COR-L47 (cell line): Measurements from ENCODE around the gene GRK2.
A peak's percentile ranks its signal among the peaks of the same experiment; 100 is the strongest.
"Not testable (repeated sequence)": the region's sequence is repeated elsewhere in the genome, so short reads cannot be mapped to it uniquely, and the experiment has no call there.

ENCODE experiments used
- DNase-seq: peaks from one replicate; lab custom pipeline; 2025; lab: John Stamatoyannopoulos, UW

Gene GRK2

DNA sequence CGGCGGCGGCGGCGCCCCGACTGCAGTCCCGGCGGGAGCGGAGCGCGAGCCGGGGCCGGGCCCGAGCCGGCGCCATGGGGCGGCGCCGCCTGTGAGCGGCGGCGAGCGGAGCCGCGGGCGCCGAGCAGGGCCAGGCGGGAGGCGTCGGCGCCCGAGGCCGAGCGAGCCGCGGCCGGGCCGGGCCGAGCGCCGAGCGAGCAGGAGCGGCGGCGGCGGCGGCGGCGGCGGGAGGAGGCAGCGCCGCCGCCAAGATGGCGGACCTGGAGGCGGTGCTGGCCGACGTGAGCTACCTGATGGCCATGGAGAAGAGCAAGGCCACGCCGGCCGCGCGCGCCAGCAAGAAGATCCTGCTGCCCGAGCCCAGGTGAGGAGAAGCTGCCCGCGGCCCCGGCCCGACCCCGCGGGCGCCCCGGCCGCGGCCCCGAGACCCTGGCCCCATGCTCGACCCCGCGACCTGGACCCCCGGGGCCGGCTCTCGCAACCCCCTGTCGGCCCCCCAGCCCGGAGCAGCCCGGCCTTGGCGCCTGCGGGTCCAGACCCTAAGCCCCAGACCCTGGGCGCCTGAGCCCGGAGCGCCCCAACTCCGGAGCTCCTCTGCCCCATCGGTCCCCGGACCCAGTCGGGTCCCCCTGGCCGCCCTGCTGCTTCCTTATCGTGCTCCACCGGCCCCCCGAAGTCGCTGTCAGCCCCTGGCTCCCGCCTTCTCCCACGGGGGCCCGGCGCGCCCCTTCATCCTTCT, at the start of gene GRK2:
GRK2 (plus strand) TSS at position 25 of the 739 bp plus-strand sequence; CDS start at position 252, 227 bp downstream.
- DNase-seq: no peak

DNA sequence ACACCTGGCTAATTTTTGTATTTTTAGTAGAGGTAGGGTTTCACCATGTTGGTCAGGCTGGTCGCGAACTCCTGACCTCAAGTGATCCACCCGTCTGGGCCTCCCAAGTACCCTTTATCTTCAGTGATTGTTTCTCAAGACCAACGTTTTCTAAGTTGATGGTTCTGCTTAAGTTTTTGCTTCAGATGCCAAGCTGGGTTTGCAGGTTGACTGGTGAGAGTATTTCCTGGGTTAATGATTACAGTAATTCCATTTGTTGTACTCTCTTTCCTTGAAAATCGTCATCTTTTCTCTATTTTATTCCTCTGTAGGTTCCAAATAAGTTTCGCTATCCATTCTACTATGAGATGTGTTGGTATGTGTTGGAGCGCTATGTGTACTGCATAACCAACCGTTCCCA, 38.5 kb upstream of the GRK2 start:
- no peak for DNase-seq

DNA sequence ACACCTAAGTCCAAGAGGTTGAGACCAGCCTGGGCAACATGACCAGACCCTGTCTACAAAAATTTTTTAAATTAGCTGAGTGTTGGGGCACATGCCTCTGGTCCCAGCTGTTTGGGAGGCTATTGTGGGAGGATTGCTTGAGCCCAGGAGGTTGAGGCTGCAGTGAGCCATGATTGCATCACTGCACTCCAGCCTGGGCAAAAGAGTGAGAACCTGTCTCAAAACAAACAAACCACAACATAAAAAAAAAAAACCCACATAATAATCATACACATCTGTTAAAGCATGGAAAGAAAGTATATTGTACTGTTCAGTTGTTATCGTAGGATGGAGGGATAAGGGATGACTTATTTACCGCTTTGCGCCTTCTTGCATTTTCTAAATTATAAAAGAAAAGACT, 35.9 kb upstream of the GRK2 start:
- DNase-seq: no peak

DNA sequence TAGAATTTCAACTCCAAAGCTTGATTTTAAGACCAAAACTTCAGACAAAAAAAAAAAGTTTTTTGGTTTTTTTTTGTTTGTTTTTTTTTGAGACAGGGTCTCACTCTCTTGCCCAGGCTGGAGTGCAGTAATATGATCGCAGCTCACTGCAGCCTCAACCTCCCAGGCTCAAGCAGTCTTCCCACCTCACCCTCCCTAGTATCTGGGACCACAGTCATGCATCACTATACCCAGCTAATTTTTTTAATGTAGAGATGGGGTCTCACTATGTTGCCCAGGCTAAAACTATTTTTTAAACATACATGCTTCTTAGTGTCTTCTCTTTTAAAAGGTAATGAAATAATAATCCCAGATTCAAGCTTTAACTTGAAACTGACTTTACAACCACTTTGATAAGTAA, 35.4 kb upstream of the GRK2 start:
- no peak for DNase-seq

DNA sequence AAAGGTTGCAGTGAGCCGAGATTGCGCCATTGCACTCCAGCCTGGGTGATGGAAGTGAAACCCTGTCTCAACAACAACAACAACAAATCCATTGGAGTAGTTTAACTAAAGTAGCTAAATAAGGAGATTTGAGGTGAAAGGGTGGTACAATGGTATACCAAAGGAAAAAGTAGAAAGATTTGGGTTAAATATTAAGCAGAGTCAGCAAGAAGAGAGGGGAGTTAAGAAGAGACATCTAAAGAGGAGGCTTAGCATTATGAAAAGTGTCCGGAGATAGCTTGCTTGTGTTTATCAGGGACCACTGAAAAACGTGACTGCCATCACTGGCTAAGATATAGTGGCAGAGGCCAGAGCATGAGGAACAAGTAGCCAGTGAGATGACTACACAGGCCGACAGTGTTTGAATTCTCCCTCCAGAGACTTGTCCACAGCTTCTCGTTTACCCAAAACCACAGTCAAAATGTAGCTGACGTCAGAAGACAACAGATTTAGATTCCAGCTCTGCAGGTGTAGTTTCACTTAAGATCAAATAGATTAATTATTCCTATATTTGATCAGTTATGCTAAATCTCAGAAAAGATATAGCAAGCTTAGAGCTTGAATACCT, 32.6 kb upstream of the GRK2 start:
- no peak for DNase-seq

DNA sequence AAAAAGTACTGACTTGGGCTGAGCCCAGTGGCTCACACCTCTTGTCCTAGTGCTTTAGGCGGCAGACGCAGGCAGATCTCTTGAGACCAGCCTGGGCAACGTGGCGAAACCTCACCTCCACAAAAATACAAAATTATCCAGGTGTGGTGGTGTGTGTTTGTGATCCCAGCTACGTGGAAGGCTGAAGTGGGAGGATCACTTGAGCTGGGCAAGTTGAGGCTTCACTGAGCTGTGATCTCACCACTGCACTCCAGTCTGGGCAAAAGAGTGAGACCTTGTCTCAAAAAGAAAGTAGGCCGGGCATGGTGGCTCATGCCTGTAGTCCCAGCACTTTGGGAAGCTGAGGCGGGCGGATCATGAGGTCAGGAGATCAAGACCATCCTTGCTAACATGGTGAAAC, 31.7 kb upstream of the GRK2 start:
- not testable (repeated sequence) for DNase-seq

DNA sequence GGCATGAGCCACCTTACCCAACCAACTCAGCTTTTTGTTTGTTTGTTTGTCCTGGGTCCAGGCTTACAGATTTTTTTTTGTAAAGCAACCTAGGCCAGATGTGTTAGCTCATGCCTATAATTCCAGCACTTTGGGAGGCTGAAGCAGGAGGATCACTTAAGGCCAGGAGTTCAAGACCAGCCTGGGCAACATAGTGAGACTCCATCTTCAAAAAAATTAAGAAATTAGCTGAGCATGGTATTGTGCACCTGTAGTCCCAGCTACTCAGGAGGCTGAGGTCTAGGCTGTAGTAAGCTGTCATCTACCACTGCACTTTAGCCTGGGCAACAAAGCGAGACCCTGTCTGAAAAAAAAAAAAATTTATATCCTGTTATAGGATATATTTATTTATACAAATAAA, 28.7 kb upstream of the GRK2 start:
- DNase-seq: no peak

DNA sequence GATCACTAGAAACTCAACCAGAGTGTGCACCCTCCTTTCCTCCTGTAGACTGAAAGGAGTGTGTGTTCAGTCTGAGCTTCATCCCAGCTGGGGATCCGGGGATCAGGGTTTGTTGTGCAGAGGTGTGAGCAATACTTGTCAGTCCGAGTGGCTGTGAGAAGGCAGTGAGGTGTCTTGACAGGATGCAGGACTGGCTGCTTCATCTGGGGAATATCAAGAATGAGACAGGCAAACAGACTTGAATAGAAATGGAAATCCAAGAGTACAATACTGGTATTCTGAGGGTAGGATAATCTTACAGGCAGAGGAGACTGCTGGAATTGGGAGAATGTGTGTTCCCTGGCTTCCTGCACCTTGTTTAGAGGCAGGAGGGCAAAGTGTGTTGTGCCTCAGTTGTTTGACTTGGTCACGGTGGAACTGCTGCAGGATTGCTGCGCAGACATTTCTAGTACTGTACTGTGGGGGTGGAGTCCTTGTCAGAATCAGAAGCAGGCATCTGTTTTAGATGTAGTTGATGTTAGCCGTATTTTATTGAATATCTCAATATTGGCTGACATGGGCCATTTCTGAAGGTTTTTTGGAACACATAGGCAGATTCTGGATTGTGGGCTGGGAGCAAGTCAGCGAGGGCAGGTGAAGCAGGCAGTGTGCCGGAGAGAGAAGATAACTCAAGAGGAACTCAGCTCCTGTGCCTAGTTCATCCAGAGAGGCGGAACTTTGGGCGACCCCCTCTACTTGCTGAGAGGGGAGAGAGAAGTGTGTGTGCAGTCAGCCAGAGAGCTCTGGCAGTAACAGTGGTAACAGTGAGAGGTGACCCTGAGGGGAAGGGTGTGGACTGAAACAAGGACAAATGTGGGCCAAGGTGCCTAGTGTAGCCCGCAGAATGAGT, 27.1 kb upstream of the GRK2 start:
- no peak for DNase-seq

DNA sequence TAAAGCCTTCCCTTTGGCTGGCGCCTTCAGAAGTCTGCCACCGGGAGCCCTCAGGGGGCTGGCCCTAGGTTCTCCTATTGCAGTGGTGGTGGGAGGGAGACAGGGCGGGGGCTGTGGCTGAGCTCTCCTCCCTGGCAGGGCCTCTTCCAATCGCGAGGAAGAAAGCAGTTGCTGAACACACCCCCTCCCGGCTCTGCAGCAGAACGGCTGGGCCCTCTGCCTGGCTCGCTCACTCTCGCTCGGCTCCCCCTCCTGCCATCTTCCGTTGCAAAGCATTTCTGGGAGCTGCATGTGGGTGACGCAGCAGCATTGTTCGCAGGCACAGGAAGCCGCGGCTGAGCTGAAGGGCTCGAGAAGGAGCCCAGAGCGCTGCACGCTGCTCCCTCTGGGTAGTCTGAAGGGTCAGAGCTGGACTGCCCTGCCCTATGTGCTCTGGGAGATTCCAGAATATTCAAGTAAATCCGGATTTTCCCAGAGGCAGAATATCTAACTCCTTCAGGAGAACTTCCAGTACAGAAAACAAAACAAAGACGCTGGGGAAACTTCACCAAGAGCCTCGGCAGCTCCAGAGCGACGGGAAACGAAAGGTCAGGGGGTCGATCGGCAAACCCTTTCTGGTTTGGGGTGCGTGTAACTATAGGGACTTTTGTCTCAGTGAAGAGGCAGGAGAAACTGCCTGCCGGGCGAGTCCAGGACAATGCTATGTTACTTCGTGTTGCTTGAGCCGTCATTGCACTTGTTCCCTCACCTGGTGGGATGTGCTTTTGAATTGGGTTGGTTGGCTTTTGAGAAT, 26.3 kb upstream of the GRK2 start:
- DNase-seq: peak; percentile 96

DNA sequence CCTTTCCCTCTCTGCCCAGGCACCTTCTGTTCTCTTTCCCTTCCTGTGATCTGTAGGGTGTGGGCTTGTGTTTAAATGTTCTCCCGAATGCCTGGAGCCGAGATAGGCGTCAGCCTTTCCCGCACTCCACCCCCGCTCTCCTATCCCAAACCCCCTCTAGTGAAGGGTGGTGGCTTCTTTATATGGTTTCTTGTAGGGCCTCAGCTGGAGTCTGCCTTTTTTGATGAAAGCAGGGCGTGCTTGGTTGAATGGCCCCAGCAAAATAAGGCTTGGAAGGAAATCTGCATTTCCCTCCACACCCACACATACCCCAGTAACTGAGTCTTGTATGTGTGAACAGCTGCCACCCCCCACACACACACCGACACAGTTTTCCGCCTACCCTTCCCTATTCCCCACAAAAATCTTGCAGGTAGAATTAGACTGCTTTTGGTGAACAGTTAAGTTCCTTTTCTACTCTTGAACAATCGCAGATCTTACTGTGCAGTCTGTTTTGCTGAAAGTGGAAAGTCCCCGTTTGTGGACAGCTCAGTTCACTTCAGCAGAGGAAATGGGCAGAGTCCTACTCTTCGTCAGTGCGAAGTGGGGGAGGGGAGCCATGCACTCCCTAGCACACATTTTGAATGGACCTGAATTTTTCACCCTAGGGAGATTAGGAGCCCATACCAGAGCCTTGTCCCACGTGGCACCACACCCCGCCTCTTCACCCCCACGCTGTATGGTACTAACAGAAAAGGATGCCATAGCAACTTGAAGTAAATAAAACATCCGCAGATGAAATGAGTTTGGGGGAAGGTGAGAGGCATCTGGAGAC, 25.5 kb upstream of the GRK2 start:
- no peak for DNase-seq

DNA sequence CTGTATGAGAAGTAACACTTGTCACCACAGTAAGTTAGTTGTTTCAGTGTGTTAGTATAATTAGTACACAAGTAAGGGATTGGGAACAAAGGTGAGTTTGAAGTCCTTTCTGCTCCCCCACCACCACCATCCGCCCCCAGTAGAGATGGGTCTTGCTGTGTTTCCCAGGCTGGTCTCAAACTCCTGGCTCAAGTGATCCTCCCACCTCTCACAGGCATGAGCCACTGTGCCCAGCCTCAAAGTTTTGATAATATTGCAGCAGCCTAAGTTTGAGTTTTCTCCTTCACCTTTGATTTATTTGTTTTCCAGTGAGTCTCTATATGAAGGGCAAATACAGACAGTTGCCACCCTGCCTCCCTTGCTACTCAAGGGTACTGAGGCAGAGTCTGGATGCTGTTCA, 23.7 kb upstream of the GRK2 start:
- no peak for DNase-seq

DNA sequence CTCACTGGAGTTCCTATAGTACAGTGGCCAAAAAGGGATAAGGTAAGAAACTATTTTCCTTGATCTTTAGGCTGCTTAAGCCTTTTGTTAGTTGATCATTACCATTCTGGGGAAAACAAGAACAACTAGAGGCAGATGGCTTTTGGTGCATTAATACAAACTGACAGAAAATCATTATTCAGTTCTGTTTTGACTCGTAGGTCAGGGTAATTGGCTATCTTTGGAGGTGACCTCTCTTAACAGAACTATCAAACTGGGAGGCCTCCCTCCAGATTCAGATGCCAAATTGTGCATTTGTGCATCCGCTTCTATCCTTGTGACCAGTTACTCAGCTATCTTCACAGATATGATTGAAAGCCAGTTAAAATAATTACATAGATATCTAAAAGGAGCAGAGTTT, 23.2 kb upstream of the GRK2 start:
- DNase-seq: no peak

DNA sequence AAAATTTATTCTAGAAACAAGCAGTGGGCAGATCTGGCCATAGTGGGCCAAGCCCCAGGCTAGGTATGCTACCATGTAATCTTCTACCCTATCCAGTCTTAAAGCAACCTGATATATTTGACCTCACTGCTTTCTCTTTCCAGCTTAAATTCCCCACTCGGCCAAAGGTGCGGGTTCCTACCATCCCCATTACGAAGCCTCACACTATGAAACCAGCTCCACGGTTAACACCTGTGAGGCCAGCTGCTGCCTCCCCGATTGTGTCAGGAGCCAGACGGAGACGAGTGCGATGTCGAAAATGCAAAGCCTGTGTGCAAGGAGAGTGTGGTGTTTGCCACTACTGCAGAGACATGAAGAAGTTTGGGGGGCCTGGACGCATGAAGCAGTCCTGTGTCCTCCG, 21.2 kb upstream of the GRK2 start:
- DNase-seq: no peak

DNA sequence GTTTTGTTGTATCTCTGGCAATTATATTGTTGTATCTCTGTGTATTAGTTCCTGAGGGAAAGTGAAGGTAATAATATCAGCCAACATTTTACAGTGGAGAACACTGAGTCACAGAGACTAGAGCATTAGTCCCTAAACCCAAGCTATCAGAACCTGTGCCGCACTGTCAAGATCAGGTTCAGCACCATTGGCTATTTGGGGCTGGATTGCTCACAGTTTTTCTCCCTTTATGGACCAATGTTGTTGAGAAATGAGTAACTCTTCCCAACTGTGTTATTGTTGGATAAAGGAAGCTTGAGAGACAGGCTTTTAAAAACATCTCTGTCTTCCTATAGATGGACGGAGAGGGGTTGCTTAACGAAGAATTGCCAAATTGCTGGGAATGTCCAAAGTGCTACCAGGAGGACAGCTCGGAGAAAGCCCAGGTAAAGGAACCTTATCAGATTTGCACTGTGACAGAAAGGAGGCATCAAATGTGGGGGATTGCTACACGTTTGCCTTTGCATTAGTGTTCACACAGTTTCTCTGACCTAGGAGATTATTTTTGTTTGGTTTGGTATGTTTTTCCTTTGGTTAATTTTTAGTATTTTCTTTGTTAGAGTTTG, 18.2 kb upstream of the GRK2 start:
- no peak for DNase-seq

DNA sequence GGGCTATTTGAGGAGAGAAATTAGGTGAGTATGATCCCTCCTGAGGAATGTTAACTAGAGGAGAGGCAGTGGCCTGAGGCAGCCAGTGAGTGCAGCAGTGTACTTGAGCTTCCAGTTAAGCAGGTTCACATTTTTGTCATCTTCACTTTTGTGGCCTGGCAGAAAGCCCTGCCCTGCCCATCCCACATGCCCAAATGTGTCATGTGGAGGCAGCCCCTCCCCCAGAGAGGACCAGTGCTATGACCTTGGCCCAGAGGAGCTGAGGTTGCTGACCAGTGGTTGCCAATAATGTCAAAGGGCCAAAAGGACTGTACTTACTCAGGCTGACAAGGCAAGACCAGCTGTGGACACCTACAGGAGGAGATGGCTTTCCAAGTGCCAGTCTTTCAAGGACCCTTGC, 17.6 kb upstream of the GRK2 start:
- no peak for DNase-seq

DNA sequence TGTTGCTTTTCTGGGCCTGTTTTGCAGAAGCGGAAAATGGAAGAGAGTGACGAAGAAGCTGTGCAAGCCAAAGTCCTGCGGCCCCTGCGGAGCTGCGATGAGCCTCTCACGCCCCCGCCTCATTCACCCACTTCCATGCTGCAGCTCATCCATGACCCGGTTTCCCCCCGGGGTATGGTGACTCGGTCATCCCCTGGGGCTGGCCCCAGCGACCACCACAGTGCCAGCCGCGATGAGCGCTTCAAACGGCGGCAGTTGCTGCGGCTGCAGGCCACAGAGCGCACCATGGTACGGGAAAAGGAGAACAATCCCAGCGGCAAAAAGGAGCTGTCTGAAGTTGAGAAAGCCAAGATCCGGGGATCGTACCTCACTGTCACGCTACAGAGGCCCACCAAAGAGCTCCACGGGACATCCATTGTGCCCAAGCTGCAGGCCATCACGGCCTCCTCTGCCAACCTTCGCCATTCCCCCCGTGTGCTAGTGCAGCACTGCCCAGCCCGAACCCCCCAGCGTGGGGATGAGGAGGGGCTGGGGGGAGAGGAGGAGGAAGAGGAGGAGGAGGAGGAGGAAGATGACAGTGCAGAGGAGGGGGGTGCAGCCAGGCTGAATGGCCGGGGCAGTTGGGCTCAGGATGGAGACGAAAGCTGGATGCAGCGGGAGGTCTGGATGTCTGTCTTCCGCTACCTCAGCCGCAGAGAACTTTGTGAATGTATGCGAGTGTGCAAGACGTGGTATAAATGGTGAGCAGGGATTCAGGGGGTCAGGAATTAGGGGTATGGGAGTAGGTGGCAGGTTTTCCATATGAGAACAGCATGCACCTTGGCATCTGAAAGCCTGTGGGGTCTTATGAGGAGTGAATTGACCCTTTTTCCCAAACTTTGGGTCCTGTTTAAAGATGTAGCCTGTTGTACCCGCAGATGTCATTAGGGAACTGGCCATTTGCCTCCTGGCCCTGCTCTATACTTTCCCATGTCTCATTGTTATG, 15.9 kb upstream of the GRK2 start:
- DNase-seq: no peak

DNA sequence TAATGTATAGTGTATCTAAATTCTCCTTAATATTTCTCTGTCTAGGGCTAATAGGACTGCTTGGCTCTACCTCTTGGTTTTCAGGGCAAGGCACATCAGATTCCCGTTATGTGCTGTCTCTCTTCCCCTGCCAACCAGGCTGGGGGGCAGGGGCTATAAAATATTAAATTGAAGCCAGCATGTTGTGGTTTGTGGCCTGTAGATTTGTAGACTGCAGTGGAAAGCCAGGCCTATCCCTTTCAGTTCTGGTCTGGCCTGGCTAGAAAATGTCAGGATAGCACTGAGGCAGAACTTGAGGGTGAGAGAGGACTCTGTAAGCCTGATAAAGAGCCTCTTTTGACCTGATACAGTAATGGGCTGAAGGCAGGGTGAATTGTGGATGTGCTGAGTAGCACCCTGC, 14.4 kb upstream of the GRK2 start:
- no peak for DNase-seq

DNA sequence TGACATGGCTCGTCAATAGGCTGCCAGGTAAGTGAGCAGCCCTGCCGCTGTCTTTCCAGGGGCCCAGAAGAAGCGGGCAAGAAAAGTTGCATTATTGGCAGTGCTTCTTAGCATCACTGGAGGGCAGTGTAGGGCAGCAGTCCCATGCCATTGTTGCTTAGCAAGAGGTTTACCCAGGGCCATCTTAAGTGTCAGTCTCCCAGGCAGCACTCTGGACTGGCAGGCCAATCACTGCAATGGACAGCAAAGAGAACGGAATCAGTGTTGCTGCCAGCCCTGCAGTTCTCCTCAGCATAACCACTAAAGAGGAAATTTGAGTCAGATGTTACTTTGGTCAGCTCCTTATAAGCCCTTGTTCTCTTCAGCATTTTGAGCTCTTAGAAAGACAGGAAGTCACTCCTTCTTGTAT, 13.4 kb upstream of the GRK2 start:
- DNase-seq: no peak

DNA sequence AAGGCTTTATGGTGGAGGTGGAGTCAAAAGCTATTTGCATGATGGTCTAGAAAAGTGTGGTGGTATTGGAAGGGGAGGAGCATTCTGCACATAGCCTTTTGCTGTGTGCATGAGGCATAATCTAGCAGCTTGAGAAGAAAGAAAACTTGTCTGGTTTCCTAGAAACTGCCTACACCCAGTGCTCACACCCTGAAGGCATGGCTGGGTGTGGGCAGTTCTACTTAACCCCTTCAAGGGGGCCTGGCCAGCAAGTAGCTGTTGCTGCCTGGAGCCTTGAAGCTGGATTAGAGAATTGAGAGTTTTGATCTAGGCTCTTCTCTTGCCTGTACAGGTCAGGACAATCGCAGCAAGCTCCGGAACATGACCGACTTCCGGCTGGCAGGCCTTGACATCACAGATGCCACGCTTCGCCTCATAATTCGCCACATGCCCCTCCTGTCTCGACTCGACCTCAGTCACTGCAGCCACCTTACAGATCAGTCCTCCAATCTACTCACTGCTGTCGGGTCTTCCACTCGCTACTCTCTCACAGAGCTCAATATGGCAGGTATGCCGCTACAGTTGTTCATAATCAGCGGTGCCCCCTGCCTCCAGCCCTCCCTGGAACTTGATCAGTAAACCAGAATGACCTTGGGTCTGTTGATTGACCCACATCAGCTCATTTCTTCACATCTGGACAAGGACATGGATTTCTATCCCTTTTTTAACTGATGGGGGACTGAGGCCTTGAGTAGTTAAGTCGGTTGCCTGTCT, 12.2 kb upstream of the GRK2 start:
- no peak for DNase-seq
